Left lung (tissue), 10 donors: ENCODE measurements around the gene BACE2. TPM values are rescaled to one million over a fixed set of nuclear protein-coding genes. Genes with fewer than 3 reads are reported as not detected.

Experiments
- ATAC-seq: fragments of 200-7000 bp; cut with Tn5 transposase; one replicate; pipeline ENCODE4 v1.9.1; 2020; ENCODE audit warnings: moderate library complexity
- DNase-seq, 4 donors: peaks; one replicate each; pipeline ENCODE4 v3.0.0-alpha.2; 2013 to 2020
- H3K27ac ChIP-seq, 2 donors: fragments of 200-600 bp; sonication (generic) in 1 of 2; one replicate each; pipeline versions ENCODE4 v1.5.0 to v1.8.0; 2020 to 2021
- H3K27me3 ChIP-seq, 2 donors: fragments of 200-600 bp; sonication (generic) in 1 of 2; one replicate each; pipeline versions ENCODE4 v1.5.0 to v1.8.0; 2020 to 2021
- H3K36me3 ChIP-seq, 2 donors: fragments of 200-600 bp; sonication (generic) in 1 of 2; one replicate each; pipeline versions ENCODE4 v1.5.0 to v1.8.0; 2020 to 2021
- H3K4me1 ChIP-seq, 2 donors: fragments of 200-600 bp; one replicate each; pipeline ENCODE4 v1.8.0; 2021
- H3K4me3 ChIP-seq, 2 donors: fragments of 200-600 bp; sonication (generic) in 1 of 2; one replicate each; pipeline versions ENCODE4 v1.5.0 to v1.8.0; 2020 to 2021; ENCODE audit warnings: mild to moderate bottlenecking in 1 of 2
- H3K9me3 ChIP-seq, 2 donors: fragments of 200-600 bp; sonication (generic) in 1 of 2; one replicate each; pipeline versions ENCODE4 v1.5.0 to v1.8.0; 2020 to 2021
- CTCF ChIP-seq, 2 donors: fragments of 200-600 bp; sonication (generic) in 1 of 2; IDR thresholded peaks; one replicate each; pipeline versions ENCODE4 v1.5.0 to v1.8.0; 2021; ENCODE audit warnings: antibody characterized with exemption in 2 of 2
- intact Hi-C, 2 donors: fragments of 100-400 bp; cut with DNase I; formaldehyde crosslinking; loops; one replicate each; pipeline versions ENCODE4 v1.11.2 to v1.14.2; 2022
- polyA plus RNA-seq, 6 donors: library from polyadenylated mRNA; unstranded; fragments of 120-200 nt; gene quantifications; one replicate each; pipeline ENCODE4 v1.2.1, GENCODE V29; 2013; ENCODE audit not compliant: insufficient read length in 6 of 6
- total RNA-seq, 2 donors: library from RNA; stranded (reverse); fragmentation: NEBNext Ultra II Directional; extraction: Animal tissue kit (Norgen Biotek cat#: 25700); gene quantifications; one replicate each; pipeline ENCODE4 v1.2.1, GENCODE V29; 2021
- donor health status: DM: no; HTN: yes; CAD: no.
- donor health status: DM: no; HTN: no; CAD: no.

The BACE2 gene
- total and polyA plus RNA-seq, 8 donors: 29.2 to 44.6 (median 35.0) TPM

DNA sequence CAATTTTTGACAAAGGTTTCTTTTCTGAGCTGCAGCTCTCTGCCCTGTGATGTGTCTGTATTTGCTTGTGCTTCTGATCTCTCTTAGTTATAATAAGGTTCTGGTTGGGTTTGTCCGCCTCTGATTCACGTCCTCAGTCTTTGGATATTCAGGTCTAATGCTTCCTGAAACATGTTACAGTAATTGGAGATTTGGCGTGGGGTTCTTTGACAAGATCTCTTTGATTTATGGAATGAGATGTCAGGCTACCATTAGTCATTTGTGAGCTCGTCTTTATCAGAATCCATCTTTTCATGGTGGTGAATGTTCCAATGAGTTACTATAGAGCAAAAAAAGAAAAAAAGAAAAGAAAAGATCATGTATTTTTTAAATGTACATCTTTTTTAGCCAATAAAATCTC is 62.5 kb downstream of the BACE2 start:
- no peak for TF ChIP-seq CTCF (IDR thresholded peaks at IDR 0.05)
- Histone ChIP-seq H3K9me3 (no peaks in the 10 kb centered on the region), H3K4me1 (no peaks in the 10 kb centered on the region), H3K36me3 (no peaks in the 10 kb centered on the region), H3K27ac (no peak overlapping the region), H3K27me3 (no peaks in the 10 kb centered on the region), H3K4me3 (no peak overlapping the region)
- no peak for ATAC-seq
- DNase-seq: no peak
- intact Hi-C loops: no loop called here

DNA sequence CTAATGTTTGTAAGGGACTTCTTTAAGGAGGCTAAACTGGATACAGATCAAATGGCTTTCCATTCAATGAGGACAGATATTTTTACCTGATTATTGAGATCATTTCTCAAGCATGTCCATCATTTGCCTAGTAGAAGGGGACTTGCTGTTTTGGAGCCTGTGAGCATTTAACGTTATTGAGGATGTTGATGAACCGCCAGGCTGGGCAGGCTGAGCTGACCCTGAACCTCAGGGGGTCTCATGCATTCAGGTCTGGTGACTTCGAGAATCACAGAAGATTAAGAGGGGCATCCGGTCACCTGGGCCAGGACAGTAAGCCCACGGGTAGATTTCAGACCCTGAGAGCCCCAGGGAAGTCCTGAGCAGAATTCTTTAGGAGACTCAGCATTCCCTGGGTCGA is 63.1 kb downstream of the BACE2 start:
- TF ChIP-seq CTCF (IDR thresholded peaks at IDR 0.05): no peak
- DNase-seq: no peak
- no peaks in the 10 kb centered on the region for H3K36me3 ChIP-seq

DNA sequence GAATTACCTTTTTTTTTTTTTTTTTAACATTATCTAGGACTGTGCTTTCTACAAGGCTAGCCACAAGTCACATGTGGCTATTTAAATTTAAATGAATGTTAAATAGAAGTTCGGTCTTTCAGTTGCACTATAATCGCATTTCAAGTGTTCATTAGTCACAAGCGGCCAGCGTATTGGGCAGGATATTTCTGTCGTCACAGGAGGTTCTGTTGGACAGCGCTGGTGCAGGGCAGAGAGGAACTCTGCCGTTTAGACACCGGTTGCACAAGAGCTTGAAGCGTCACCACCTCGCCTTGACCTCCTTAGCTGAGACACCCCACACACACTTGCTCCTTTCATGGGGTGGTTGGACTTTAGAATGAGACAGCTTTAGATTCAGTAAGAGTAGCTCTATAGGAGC is 64.1 kb downstream of the BACE2 start:
- no peaks in the 10 kb centered on the region for H3K4me1 ChIP-seq
- H3K36me3 ChIP-seq: no peaks in the 10 kb centered on the region
- no peak overlapping the region for H3K27ac ChIP-seq
- no peak for DNase-seq
- no peaks in the 10 kb centered on the region for H3K27me3 ChIP-seq
- ATAC-seq: no peak
- H3K4me3 ChIP-seq: no peak overlapping the region
- H3K9me3 ChIP-seq: no peaks in the 10 kb centered on the region
- intact Hi-C loops: no loop called here
- no peak for TF ChIP-seq CTCF (IDR thresholded peaks at IDR 0.05)

More for the DNA sequence above, 63.1 kb downstream of the BACE2 start:
- intact Hi-C loops: no loop called here
- no peak for ATAC-seq
- no peaks in the 10 kb centered on the region for H3K27me3 ChIP-seq
- no peaks in the 10 kb centered on the region for H3K4me1 ChIP-seq
- no peak overlapping the region for H3K4me3 ChIP-seq
- no peak overlapping the region for H3K27ac ChIP-seq
- no peaks in the 10 kb centered on the region for H3K9me3 ChIP-seq

DNA sequence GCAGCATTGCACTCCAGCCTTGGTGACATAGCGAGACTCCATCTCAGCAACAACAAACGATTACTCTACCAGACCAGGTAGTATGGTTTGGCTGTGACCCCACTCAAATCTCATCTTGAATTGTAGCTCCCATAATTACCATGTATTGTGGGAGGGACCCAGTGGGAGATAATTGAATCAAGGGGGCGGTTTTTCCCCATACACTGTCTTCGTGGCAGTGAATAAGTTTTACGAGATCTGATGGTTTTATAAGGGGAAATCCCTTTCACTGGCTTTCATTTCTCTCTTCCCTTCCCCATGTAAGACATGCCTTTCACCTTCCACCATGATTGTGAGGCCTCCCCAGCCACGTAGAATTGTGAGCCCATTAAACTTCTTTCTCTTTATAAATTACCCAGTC is 66.0 kb downstream of the BACE2 start:
- H3K27ac ChIP-seq: no peak overlapping the region
- peaks cover 0 to 8% of the 10 kb centered on the region in 2 donors for H3K36me3 ChIP-seq
- H3K4me1 ChIP-seq: no peaks in the 10 kb centered on the region
- H3K27me3 ChIP-seq: no peaks in the 10 kb centered on the region
- H3K9me3 ChIP-seq: no peaks in the 10 kb centered on the region
- intact Hi-C loops: no loop called here
- TF ChIP-seq CTCF (IDR thresholded peaks at IDR 0.05): no peak
- ATAC-seq: no peak
- DNase-seq: no peak
- no peak overlapping the region for H3K4me3 ChIP-seq

DNA sequence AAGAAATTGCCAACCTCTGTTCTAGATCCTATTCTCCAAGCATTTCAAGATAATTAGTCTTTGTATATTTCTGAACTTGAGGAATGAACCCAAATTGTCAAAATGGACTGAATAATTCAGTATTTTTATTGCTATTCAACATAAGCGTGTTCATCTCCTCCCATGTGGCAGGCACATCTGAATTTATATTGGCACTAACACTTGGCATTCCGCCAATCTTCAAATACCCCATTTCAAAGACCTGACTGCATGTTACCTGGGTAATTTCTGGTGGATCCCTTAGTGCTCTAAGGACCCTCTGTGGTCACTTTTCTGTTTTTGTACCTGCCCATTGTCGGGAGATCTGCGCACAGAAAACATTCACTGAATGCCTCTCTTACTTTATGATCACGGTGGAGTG is 66.6 kb downstream of the BACE2 start:
- no peak overlapping the region for H3K4me3 ChIP-seq
- intact Hi-C loops: no loop called here
- H3K36me3 ChIP-seq: peaks cover 0 to 8% of the 10 kb centered on the region in 2 donors
- no peak for ATAC-seq
- H3K4me1 ChIP-seq: no peaks in the 10 kb centered on the region
- H3K27ac ChIP-seq: no peak overlapping the region
- DNase-seq: no peak
- H3K27me3 ChIP-seq: no peaks in the 10 kb centered on the region
- no peak for TF ChIP-seq CTCF (IDR thresholded peaks at IDR 0.05)
- H3K9me3 ChIP-seq: no peaks in the 10 kb centered on the region
